SKM-1 (cell line): Measurements from ENCODE around the gene RILPL1.
"Not testable (repeated sequence)": the region's sequence is repeated elsewhere in the genome, so short reads cannot be mapped to it uniquely, and the experiment has no call there.

Source experiments
- DNase-seq: peaks from one replicate; lab custom pipeline; 2025; ENCODE audit not compliant: unreplicated experiment; lab: John Stamatoyannopoulos, UW

Gene RILPL1

DNA sequence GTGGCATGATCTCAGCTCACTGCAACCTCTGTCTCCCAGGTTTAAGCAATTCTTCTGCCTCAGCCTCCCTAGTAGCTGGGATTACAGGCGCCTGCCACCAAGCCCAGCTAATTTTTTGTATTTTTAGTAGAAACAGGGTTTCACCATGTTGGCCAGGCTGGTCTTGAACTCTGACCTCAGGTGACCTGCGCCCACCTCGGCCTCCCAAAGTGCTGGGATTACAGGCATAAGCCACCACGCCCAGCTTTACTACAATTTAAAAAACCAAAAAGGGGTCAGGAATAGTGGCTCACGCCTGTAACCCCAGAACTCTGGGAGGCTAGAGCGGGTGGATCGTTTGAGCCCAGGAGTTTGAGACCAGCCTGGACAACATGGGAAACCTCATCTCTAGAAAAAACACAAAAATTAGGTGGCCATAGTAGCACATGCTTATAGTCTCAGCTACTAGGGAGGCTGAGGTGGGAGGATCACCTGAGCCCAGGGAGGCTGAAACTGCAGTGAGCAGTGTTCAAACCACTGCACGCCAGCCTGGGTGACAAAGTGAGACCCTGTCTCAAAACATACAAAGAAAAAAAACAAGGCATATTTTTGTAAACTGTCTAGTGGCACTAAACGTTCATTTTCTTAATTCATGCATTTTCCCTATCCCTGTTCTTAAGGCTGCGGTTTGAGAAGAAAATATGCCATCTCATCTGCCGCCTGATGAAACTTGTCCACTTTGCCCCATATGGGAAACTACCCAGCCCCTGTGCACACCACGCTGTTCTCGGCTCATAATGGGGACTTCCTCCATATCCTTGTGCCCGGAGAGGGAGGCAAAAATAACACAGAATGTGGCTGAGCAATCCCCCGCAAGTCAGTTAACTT is 101.3 kb downstream of the RILPL1 start:
- DNase-seq = peak; percentile 14

GRCh38 chr12:123429101-123429500 is 104.4 kb downstream of the RILPL1 start:
- not testable (repeated sequence) for DNase-seq

DNA sequence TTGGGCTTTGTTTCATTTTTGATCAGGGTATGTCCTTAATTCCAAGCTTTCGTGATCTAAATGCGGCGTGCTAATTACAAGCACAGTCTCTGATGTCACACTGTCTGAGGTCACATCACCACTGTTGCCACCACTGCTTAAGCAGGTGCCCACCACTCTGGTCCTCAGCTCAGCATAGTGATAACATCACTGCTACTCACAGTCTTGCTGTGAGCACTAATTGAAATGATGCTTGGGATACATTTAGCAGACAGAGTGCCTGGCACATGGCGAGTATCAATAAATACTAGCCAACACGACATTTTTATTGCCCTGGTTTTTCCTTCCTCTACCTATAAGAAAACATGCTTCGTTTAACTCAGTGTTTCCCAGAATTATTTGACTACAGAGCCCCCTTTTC is 104.9 kb downstream of the RILPL1 start:
- no peak for DNase-seq

DNA sequence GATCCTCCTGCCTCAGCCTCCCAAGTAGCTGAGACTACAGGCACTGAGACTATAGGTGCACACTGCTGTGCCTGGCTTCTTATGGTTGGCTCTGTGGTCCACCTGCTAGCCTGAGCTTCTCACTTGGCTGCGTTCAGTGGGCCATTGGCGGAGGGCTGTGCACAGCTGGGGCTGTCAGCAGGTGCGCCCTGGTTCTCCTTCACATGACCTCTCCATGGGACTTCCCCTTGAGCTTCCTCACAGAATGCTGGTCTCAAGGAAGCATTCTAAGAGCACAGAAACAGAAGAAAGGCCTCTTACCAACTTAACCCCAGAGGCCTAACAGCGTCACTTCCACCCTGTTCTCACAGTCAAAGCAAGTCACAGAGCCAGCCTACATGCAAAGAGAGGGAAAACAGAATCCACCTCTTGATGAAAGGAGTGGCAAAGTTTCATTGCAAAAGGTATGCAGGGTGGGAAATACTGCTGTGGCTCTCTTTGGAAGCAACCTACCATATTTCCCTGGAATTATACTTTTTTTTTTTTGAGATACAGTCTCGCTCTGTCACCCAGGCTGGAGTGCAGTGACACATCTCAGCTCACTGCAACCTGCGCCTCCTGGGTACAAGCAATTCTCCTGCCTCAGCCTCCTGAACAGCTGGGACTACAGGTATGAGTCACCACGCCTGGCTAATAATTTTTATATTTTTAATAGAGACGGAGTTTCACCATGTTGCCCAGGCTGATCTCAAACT is 106.3 kb downstream of the RILPL1 start:
- DNase-seq = no peak

GRCh38 chr12:123421314-123421713 is 112.2 kb downstream of the RILPL1 start:
- DNase-seq = no peak
